Mesenteric fat pad (tissue), 1 donor: Measurements from ENCODE around the gene COQ8B. TPM values are rescaled to one million over a fixed set of nuclear protein-coding genes. Genes with fewer than 3 reads are reported as not detected.

Experiments used
- DNase-seq: peaks from one replicate; pipeline ENCODE4 v3.0.0-alpha.2; 2020; ENCODE audit warnings: low spot score
- total RNA-seq: library from RNA; stranded (reverse); fragmentation: NEBNext Ultra II Directional; extraction: Animal tissue kit (Norgen Biotek cat#: 25700); gene quantifications from one replicate; pipeline ENCODE4 v1.2.1, GENCODE V29; 2021
- donor health status: DM: yes; HTN: yes; CAD: no.

COQ8B gene
- total RNA-seq, 1 donor from 2014 or later: 16.8 TPM

- no peak for DNase-seq
These were observed 23.4 kb downstream of the COQ8B start for GRCh38 chr19:40693150-40693788.

DNA sequence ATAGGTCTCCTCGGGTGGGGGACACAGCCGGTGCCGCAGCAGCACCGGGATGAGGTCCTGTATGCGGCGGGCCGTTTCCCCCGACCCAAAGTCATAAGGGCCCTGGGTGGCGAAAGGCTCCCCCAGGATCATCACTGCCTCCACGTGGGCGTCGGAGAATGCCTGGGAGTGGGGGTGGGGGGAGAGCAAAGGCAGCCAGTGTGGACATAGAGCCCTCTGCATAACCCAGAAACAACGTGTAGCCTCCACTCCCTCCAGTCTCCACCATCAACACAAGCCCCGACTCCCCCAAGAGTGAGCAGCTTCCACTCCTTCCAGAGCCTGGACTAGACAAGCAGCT lies 24.5 kb downstream of the COQ8B start:
- DNase-seq: no peak

GRCh38 chr19:40691421-40692211 lies 25.1 kb downstream of the COQ8B start:
- DNase-seq: no peak

DNA sequence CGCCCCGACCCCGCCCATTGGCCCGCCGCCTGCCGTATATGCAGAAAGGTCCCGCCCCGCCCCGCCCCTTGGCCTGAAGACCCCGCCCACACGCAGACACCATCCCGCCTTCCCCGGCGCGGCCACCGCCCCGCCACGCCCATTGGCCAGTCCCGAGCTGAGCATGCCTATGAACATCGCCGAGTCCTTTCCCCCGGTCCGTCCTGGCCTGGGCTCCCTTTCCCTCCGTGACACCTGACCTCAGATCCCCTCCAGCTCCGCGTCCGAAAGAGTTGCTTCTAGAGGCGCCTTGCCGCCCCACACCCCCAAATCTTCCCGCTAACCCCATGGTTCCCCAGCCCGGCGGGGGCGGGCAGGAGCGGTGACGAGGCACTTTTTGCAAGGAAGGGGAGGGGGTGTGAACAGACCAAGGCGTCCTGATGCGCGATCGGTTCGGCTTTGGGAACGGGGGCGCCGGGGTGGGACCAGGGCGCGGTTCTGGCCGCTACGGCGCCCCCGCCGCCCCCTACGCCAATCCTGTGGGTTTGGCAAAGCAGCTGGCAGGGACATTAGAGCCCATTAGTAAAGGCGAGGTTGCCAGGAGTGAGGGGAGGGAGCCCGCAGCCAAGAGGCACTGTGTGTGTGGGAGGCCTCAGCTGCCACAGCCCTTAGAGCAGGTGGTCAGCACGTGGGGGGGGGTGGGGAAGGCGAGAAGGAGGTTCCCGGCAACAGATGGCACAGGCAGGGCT lies 25.8 kb downstream of the COQ8B start:
- peak; percentile 99 for DNase-seq

GRCh38 chr19:40690050-40690692 lies 26.5 kb downstream of the COQ8B start, which contains the start of gene NUMBL:
TSS of gene NUMBL (minus strand) at chr19:40690651. CDS start at chr19:40690483, 168 bp downstream.
- no peak for DNase-seq

DNA sequence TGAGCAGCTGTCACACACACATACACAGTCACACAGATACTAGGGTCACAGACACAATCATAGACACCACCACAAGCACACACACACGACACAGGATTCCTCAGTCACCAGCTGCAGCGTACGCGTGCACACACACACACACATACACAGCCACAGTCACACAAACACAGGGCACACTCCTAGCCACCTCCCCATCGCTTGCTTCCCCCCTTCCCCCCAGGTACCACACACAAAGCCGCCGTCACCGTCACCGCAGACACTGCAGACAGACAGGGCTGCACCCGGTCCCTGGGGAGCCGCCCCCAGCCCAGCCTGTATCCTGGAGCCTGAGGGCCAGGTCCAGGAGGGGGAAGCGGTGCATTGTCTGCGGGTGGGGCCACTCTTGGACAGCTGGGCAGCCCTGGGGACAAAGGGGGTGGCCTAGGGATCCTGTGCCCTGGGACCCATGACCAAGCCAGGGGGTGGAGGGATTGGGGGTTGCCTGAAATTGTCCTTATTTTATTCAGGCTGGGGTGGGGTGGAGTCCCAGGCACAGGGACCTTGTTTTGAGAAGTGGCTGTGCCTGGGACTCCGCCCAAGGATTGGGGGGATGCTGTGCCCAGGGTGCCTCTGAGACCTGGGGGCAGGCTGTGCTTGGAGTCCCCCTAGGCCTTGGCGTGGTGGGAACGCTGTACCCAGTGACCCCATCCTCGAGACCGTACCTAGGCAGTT lies 27.2 kb downstream of the COQ8B start:
- DNase-seq: no peak

DNA sequence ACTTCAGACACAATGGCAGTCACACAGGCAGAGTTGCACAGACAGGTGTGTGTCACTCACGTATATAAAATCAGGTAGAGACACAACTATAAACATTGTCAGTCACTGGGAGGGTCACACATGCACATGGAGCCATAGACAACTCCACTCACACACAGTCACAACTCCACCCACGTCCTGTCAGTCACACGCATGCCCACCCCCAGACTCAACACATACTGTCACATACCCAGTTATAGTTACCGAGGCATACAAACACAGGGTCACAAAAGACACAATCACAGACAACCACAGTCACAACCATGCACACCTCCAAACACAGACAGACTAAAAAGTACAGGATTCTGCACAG lies 27.7 kb downstream of the COQ8B start:
- DNase-seq: no peak

DNA sequence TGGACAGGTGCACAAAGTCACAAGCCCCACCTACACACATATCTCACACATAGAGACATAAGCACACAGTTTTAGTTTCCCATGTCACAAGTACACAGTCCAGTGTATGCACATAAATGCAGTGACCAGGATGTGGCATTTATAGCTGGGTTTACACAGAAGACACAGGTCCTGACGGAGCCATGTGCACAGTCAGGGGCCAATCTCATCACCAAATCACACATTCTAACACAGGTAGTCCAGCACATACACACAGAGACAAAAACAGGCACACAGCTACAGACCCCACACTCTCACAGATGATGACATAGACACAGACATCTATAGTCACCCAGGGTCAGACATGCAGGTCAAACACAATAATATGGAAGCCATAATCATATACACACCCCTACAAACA lies 28.4 kb downstream of the COQ8B start:
- DNase-seq: no peak

DNA sequence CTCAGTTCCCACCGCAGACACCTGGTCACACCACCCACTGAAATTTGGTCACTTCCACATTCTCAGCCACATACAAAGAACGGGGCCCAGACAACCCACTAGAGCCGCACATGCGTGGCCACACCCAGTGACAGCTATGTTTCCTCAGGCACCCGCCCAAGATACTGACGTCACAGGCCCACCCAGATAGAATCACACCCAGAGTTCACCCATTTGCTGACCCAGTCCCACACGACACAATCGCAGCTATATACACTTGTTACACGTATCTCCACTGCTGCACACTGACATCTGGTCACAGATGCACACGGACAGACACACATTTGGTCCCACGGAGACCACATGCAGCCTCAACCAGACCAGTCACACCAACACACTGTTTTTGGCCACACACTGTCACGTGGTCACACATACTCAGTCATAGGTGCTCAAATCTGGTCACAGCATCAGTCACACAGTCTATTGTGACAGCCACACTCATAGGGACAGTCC lies 29.1 kb downstream of the COQ8B start:
- DNase-seq: peak; percentile 94

GRCh38 chr19:40686882-40687524 lies 29.7 kb downstream of the COQ8B start:
- no peak for DNase-seq

DNA sequence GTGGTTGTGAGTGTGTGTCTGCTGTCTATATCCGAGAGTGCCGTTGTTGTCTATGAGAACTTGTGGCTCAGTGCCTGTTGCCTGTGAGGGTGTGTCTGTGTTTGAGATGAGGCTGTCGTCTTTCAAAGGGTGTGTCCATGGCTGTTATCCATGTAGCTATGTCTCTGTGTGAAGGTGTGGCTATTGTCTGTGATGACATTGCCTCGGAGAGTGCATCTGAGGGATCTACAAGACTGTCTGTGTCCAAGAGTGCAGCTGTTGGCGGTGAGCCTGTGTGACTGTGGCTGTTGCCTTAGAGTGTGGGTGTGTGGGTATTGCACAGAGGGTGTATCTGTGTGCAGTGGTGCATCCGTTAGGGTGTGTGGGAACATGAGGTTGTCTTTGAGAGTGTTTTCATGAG lies 31.1 kb downstream of the COQ8B start:
- no peak for DNase-seq

DNA sequence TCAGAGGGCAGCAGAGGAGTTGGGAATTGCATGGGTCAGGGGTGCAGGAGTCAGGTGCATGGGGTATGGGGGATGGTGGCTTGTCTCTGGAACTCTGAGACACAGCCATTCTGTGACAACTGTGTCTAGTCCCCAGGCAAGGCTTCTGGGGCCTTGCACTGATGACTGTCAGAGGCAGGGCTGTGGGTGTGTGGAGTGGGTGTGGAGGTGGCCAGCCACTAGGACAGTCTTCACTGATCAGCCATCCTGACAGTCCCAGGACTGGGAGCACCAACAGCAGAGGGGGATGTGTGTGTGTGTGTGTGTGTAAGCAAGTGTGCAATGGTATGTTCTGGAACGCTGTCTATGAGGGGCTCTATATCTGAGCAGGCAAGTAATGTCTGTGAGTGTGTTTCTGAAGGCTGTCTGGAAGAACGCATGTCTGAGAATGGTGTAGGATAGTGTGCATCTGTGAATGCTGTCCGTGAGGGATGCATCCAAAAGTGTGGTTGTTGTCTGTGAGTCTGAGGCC lies 31.6 kb downstream of the COQ8B start:
- no peak for DNase-seq

GRCh38 chr19:40684280-40684679 lies 32.4 kb downstream of the COQ8B start:
- DNase-seq: no peak

DNA sequence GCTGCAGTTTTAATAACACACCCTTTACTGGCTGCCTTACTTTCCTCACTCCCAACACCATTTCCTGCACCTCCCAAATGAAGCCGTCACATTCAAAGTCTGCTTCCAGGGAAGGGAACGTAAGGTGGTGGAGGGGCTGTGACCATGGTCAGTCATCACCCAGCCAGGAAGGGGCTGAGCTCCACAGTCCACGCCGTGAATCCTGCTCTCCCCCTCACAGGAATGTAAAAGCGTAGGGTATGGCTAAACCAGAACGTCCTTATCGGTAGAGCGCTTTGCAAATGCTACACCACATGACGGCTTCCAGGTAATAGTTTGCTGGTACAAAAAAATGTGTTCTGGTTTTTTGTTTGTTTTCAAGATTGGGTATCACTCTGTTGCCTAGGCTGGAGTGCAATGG lies 33.2 kb downstream of the COQ8B start:
- DNase-seq: no peak

DNA sequence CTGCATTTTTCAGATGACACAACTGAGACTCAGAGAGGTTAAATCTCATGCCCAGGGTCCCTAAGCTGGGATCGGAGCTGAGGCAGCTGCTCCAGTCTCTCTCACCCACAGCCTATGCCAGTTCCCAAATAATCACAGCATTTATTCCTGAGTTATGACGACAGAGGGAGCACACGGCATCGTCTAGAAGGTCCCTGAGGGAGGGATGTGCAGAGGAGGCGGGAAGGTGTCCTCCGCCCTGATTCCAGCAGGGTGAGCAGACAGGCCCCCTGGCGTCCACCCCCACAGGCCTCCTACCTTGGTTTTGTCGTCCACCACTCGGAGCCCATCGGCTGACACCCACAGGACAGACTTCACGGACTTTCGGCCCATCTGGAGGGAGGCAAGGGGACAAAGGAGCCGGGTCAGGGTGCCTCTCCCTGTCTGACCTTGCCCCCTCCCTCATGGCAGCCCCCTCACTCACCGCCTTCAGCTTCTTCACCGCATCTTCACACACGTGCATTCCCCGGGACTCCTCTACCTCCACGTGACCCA lies 34.2 kb downstream of the COQ8B start:
- no peak for DNase-seq

DNA sequence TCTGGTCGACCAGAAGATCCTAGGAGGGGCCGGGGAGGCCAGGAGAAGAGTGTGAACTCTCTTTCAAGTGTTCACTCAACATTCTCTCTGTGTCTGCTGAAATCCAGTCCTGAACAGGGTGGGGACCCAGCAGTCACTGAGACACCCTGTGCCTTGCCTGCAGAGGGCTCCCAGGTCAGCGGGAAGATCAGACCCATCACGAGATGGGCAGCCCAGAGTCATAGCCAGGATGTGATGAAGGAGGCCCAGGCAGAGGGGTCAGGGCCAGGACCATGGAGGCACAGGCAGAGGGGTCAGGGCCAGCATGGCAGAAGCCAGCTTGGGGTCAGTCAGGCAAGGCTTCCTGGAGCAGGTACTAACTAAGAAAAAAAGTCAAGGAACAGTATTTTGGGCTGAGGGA lies 35.6 kb downstream of the COQ8B start:
- DNase-seq: no peak

- no peak for DNase-seq
These were observed 39.5 kb downstream of the COQ8B start for GRCh38 chr19:40677156-40677555.

DNA sequence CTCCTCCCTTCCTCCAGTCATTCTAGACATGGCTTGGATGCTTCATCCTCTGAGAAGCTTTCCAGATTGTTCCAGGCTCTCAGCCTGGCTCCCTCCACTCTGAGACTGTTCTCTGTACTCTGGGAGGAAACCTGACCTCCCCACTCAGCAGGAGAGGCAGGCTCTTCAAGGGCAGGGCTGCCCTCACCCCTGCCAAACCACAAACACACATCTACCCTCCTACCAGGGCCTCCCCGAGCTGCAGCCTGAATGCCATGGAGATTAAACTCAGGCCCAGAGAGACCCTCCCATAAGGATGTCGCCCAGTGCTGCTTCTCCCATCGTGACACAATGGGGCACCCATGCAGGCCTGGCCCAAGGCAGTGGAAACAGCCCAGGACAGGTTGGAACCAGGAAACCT lies 42.4 kb downstream of the COQ8B start:
- DNase-seq: no peak

- DNase-seq: no peak
These were observed 43.3 kb downstream of the COQ8B start for GRCh38 chr19:40673397-40673796.
